Omental fat pad (tissue), 4 donors: ENCODE data around the gene ARID3A. TPM values are rescaled to one million over a fixed set of nuclear protein-coding genes. Genes with fewer than 3 reads are reported as not detected.
"Not testable (repeated sequence)": the region's sequence is repeated elsewhere in the genome, so short reads cannot be mapped to it uniquely, and the experiment has no call there.

Experiments
- ATAC-seq: fragments of 150-250 bp; one replicate; pipeline ENCODE4 v1.9.1; 2016; ENCODE audit warnings: mild to moderate bottlenecking, moderate library complexity; ENCODE audit not compliant: low FRiP score
- DNase-seq: peaks from one replicate; pipeline ENCODE4 v3.0.0-alpha.2; 2019; ENCODE audit warnings: low spot score
- total RNA-seq, 4 donors: library from RNA; depleted of rRNA; stranded (reverse); fragments of >200 nt; gene quantifications; one replicate each; pipeline ENCODE4 v1.1.0, GENCODE V29; 2016
- TF ChIP-seq, protein P1 (sequence below), 3 donors: fragments of 450-650 bp; IDR thresholded peaks; one replicate each; pipeline ENCODE4 v1.5.1; 2016 to 2017; ENCODE audit warnings: antibody characterized with exemption in 3 of 3, mild to moderate bottlenecking in 3 of 3, moderate library complexity in 2 of 3

Gene ARID3A
- total RNA-seq, 4 donors from 2014 or later, result 3.7 to 15.1 (median 7.7) TPM

- DNase-seq (no peak), ATAC-seq (no peak)
- TF ChIP-seq, protein P1, sequence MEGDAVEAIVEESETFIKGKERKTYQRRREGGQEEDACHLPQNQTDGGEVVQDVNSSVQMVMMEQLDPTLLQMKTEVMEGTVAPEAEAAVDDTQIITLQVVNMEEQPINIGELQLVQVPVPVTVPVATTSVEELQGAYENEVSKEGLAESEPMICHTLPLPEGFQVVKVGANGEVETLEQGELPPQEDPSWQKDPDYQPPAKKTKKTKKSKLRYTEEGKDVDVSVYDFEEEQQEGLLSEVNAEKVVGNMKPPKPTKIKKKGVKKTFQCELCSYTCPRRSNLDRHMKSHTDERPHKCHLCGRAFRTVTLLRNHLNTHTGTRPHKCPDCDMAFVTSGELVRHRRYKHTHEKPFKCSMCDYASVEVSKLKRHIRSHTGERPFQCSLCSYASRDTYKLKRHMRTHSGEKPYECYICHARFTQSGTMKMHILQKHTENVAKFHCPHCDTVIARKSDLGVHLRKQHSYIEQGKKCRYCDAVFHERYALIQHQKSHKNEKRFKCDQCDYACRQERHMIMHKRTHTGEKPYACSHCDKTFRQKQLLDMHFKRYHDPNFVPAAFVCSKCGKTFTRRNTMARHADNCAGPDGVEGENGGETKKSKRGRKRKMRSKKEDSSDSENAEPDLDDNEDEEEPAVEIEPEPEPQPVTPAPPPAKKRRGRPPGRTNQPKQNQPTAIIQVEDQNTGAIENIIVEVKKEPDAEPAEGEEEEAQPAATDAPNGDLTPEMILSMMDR (IDR thresholded peaks at IDR 0.05), result no peak
These were observed 30.2 kb downstream of the ARID3A start for GRCh38 chr19:955803-956765.

GRCh38 chr19:956766-957440 lies 31.1 kb downstream of the ARID3A start:
- TF ChIP-seq, protein P1 (IDR thresholded peaks at IDR 0.05), result no peak
- no peak for ATAC-seq

DNA sequence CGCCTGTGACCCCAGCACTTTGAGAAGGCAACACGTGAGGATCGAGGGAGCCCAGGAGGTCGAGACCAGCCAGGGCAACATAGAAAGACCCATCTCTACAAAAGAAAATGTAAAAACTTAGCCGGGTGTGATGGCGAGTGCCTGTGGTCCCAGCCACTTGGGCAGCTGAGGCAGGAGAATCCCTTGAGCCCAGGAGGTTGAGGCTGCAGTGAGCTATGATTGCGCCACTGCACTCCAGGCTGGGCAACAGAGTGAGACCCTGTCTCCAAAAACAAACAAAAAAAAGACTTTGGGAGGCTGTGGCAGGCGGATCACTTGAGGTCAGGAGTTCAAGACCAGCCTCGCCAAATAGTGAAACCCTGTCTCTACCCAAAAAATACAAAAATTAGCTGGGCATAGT lies 31.7 kb downstream of the ARID3A start:
- not testable (repeated sequence) for ATAC-seq, DNase-seq

More at GRCh38 chr19:956766-957440, 31.1 kb downstream of the ARID3A start:
- DNase-seq, result no peak

- ATAC-seq (no peak), DNase-seq (no peak)
- TF ChIP-seq, protein P1 (IDR thresholded peaks at IDR 0.05), result no peak
These were observed 33.4 kb downstream of the ARID3A start for GRCh38 chr19:958967-959855.

DNA sequence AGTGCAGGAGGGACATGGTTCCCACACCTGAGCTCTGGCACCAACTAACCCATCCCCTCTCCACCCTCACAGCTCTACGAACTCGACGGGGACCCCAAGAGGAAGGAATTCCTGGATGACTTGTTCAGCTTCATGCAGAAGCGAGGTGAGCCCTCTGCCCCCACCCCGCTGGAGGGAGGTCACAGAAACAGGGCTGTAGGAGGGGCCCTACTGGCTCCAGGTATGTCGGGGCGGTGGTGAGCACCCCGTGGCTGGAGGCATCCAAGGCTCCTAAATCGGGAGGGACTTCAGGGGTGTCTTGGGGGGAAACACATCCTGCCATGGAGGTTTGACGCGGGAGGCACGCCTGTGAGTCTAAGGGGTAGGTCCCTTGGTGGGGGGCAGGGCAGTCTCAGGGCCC lies 34.2 kb downstream of the ARID3A start:
- DNase-seq (no peak), ATAC-seq (no peak)
- TF ChIP-seq, protein P1 (IDR thresholded peaks at IDR 0.05), result no peak

GRCh38 chr19:960601-960938 lies 34.7 kb downstream of the ARID3A start:
- DNase-seq (no peak), ATAC-seq (no peak)
- TF ChIP-seq, protein P1 (IDR thresholded peaks at IDR 0.05), result no peak
